ENCODE measurements around the gene TRIM2.

Gene TRIM2

DNA sequence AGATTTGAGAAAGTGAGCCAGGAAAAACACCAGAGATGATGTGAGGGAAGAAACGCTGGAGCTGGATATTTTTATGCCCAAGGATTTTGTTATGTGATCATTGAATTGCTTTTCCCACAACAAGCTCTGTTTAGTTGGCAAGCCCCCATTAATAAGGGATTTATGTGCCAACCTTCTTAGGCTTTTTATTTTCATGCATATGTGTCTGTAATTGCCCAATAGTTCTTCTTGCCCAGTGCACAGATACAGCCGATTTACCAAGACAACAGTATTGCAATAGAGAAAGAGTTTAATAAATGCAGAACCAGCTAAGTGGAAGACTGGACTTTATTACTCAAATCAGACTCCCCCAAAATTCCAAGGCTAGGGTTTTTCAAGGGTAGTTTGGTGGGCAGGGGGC lies 57.7 kb downstream of the TRIM2 start:
- Mint-ChIP-seq H3K4me3 (no peak overlapping the region), H3K4me1 (ENCODE audit: low read depth) (no peaks in the 10 kb centered on the region), H3K9me3 (no peaks in the 10 kb centered on the region), H3K27me3 (peaks cover 4% of the 10 kb centered on the region), H3K36me3 (ENCODE audit: low read depth) (no peaks in the 10 kb centered on the region), H3K27ac (no peak overlapping the region)

DNA sequence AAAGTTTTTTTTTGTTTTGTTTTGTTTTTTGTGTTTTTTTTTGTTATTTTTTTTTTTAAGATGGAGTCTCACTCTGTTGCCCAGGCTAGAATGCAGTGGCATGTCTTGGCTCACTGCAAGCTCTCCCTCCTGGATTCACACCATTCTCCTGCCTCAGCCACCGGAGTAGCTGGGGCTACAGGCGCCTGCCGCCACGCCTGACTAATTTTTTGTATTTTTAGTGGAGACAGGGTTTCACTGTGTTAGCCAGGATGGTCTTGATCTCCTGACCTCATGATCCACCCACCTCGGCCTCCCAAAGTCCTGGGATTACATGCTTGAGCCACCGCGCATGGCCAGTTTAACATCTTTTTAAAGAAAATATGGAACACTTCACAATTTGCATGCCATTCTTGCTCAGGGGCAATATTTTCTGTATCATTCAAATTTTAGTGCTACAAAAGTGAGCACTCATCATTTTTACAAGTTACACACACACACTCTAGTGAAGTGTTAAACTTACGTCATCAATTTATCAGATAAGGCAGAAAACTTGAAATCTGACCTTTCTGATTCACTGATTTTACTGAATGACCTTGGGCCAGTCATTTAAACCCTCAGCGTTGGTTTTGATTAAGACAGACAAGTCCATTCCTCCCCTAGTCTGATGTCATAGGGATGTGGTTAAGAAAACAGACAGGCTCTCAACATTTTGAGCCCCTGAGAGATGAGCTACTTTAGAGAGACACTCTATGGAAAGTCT lies 61.2 kb downstream of the TRIM2 start:
- Mint-ChIP-seq H3K27ac (no peak overlapping the region), H3K9me3 (no peaks in the 10 kb centered on the region), H3K4me3 (no peak overlapping the region)

DNA sequence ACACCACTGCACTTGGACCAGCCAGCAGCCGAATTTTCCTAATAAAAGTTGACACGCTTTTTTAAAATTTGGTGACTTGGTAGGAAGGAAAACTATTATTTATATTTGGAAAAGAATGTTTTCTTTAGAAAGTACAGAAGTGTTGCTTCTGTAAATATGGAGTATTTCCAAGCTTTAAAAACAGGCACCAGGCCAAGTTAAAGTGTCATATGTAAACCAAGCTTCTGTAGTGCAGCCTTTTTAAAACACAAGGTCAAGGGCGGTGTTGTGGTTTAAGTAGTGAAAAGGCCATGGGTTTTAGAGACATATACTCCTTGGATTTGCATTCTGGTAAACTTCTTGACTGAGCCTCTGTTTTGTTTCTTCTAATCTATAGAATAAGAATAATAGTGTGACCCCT lies 62.7 kb downstream of the TRIM2 start:
- Mint-ChIP-seq H3K4me1 (ENCODE audit: low read depth) (peaks cover 4% of the 10 kb centered on the region), H3K4me3 (no peak overlapping the region), H3K9me3 (no peaks in the 10 kb centered on the region), H3K27ac (no peak overlapping the region), H3K36me3 (ENCODE audit: low read depth) (no peaks in the 10 kb centered on the region), H3K27me3 (no peaks in the 10 kb centered on the region)

More for the DNA sequence above, 61.2 kb downstream of the TRIM2 start:
- Mint-ChIP-seq H3K27me3 (peaks cover 4% of the 10 kb centered on the region), H3K4me1 (ENCODE audit: low read depth) (peaks cover 4% of the 10 kb centered on the region), H3K36me3 (ENCODE audit: low read depth) (no peaks in the 10 kb centered on the region)

DNA sequence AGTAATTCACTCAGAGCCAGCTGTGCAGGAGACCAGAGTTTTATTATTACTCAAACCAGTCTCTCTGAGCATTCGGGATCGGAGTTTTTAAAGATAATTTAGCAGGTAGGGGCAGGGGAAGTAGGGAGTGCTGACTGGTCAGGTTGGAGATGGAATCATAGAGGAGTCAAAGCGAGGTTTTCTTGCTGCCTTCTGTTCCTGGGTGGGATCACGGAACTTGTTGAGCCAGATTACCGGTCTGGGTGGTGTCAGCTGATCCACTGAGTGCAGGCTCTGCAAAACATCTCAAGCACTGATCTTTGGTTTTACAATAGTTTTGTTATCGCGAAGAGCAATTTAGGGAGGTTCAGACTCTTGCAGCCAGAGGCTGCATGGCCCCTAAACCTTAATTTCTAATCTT lies 63.6 kb downstream of the TRIM2 start:
- H3K27ac Mint-ChIP-seq = no peak overlapping the region
- H3K4me1 Mint-ChIP-seq (ENCODE audit: low read depth) = peaks cover 4% of the 10 kb centered on the region
- no peak overlapping the region for H3K4me3 Mint-ChIP-seq
- H3K27me3 Mint-ChIP-seq = no peaks in the 10 kb centered on the region
- H3K36me3 Mint-ChIP-seq (ENCODE audit: low read depth) = no peaks in the 10 kb centered on the region
- no peaks in the 10 kb centered on the region for H3K9me3 Mint-ChIP-seq

DNA sequence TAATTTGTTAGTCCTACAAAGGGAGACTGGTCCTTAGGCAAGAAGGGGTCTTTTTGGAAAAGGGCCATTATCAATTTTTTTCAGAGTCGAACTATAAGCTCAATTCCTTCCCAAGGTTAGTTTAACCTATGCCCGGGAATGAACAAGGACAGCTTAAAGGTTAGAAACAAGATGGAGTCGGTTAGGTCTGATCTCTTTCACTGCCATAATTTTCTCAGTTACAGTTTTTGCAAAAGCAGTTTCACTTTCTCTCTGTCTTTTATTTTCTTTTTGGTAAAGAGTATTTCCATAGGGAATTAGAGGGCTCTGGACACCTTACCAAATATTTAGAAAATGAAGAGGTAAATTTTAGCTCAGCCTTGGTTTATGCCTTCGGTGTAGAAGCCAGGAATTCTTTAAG lies 64.1 kb downstream of the TRIM2 start:
- Mint-ChIP-seq H3K27me3 (no peaks in the 10 kb centered on the region), H3K4me1 (ENCODE audit: low read depth) (peaks cover 4% of the 10 kb centered on the region), H3K27ac (no peak overlapping the region), H3K9me3 (no peaks in the 10 kb centered on the region), H3K36me3 (ENCODE audit: low read depth) (no peaks in the 10 kb centered on the region), H3K4me3 (no peak overlapping the region)

DNA sequence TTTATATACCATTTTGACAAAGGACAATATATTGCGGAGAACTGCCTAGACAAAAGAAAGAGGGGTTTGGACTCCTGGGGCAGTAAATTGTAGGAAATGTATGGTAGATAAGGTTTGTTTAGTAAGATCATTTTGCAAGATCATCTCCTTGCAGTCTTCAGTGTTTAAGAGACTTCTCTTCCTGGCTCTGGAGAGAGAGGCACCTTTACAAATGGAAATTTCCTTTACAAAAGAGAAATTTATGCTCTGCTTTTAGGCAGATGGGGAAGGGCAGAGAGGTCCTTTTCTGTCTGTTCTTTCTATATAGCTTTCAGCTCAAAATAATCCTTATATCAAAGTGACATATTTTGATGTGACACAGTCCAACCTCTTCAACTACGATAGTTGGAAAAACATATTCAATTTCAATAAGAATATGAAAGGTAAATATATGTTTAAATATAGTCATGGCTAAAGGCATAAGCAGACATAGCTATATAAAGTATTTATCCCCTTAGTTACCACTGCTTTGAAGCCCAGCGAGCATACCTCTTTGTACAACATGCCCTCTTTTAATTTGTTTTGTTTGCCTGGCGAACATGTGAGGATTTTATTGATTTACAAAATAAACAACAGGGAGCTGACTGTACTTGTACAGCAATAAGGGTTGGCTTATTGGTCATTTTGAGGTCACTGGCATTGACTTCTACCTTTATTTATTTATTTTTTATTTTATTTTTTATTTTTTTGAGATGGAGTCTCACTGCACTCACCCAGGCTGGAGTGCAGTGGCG lies 65.2 kb downstream of the TRIM2 start:
- no peaks in the 10 kb centered on the region for H3K27me3 Mint-ChIP-seq
- no peaks in the 10 kb centered on the region for H3K36me3 Mint-ChIP-seq (ENCODE audit: low read depth)
- H3K4me3 Mint-ChIP-seq = no peak overlapping the region
- H3K9me3 Mint-ChIP-seq = no peaks in the 10 kb centered on the region
- no peak overlapping the region for H3K27ac Mint-ChIP-seq
- H3K4me1 Mint-ChIP-seq (ENCODE audit: low read depth) = peaks cover 4% of the 10 kb centered on the region

DNA sequence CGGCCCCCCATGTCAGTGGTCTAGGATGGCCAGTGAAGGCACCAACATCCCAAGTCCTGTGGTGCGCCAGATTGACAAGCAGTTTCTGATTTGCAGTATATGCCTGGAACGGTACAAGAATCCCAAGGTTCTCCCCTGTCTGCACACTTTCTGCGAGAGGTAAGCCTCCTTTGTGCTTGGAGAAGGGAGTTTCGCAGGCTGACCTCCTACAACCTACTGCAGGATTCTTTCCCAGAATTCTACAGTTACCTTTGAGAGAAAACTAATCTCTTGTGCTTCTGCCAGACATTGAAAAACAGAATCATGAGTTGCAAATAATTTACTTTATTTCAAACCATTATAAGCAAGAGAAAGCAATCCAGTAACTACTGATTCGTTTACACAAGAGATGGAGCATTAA lies 66.1 kb downstream of the TRIM2 start:
- Mint-ChIP-seq H3K27me3 (no peaks in the 10 kb centered on the region), H3K27ac (no peak overlapping the region), H3K9me3 (no peaks in the 10 kb centered on the region), H3K4me1 (ENCODE audit: low read depth) (peaks cover 4% of the 10 kb centered on the region), H3K36me3 (ENCODE audit: low read depth) (no peaks in the 10 kb centered on the region), H3K4me3 (no peak overlapping the region)

DNA sequence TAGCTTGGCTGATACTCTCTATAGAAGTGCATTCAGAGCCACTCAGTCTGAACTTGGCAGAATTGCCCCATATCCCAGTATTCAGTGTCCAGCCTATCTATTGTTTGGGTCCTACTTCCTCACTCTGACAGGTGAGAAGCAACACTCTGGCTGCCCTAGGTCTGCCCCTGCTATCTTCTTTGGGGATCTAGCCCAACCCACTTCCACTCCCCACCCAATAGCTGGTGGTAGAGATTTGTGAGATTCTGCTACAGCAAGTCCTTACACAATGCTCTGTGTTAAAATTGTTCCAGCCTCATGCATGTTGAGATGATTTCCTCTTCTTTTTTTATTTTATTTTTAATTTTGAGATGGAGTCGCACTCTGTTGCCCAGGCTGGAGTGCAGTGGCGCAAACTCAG lies 67.6 kb downstream of the TRIM2 start:
- no peaks in the 10 kb centered on the region for H3K36me3 Mint-ChIP-seq (ENCODE audit: low read depth)
- H3K4me1 Mint-ChIP-seq (ENCODE audit: low read depth) = peaks cover 4% of the 10 kb centered on the region
- H3K4me3 Mint-ChIP-seq = no peak overlapping the region
- no peaks in the 10 kb centered on the region for H3K27me3 Mint-ChIP-seq
- no peaks in the 10 kb centered on the region for H3K9me3 Mint-ChIP-seq
- no peak overlapping the region for H3K27ac Mint-ChIP-seq

DNA sequence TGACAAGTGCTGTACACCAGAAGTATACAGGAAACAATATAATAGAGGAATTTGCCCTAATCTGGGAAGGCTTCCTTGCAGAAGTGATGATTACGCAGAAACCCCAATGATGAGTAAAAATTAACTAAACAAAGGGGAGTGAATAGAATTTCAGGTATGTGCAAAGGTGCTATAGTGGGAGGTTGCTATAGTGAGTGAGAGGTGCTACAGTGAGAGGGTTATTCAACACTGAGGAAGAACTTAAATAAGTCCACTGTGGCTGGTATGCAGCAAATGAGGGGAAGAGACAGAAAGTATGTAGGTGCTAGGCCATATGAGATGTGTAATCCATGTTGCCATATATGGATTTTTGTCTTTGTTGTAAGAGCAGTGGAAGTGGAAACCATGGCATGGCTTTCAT lies 69.5 kb downstream of the TRIM2 start:
- Mint-ChIP-seq H3K27me3 (no peaks in the 10 kb centered on the region), H3K4me3 (no peak overlapping the region), H3K36me3 (ENCODE audit: low read depth) (no peaks in the 10 kb centered on the region), H3K27ac (no peak overlapping the region), H3K9me3 (no peaks in the 10 kb centered on the region), H3K4me1 (ENCODE audit: low read depth) (peaks cover under 1% of the 10 kb centered on the region)

DNA sequence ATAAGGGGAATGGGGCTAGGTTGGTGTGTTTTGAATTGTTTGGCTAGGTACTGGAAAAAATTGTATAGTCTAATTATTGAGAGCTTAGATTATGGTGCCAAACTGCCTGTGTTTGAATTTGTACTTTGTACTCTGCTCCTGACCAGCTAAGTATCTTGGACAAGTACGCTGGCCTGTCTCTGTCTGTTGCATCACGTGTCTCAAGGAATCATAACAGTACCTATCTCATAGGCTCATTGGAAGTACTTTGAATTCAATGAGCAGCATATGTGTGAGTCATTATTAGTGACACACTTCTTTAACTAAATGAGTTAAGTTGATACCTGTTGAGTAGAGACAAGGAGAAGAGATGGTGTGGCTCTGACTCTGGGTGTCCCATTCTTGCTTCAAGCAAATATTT lies 70.7 kb downstream of the TRIM2 start:
- H3K4me1 Mint-ChIP-seq (ENCODE audit: low read depth) = no peaks in the 10 kb centered on the region
- H3K36me3 Mint-ChIP-seq (ENCODE audit: low read depth) = no peaks in the 10 kb centered on the region
- H3K27ac Mint-ChIP-seq = no peak overlapping the region
- no peaks in the 10 kb centered on the region for H3K27me3 Mint-ChIP-seq
- no peaks in the 10 kb centered on the region for H3K9me3 Mint-ChIP-seq
- no peak overlapping the region for H3K4me3 Mint-ChIP-seq

DNA sequence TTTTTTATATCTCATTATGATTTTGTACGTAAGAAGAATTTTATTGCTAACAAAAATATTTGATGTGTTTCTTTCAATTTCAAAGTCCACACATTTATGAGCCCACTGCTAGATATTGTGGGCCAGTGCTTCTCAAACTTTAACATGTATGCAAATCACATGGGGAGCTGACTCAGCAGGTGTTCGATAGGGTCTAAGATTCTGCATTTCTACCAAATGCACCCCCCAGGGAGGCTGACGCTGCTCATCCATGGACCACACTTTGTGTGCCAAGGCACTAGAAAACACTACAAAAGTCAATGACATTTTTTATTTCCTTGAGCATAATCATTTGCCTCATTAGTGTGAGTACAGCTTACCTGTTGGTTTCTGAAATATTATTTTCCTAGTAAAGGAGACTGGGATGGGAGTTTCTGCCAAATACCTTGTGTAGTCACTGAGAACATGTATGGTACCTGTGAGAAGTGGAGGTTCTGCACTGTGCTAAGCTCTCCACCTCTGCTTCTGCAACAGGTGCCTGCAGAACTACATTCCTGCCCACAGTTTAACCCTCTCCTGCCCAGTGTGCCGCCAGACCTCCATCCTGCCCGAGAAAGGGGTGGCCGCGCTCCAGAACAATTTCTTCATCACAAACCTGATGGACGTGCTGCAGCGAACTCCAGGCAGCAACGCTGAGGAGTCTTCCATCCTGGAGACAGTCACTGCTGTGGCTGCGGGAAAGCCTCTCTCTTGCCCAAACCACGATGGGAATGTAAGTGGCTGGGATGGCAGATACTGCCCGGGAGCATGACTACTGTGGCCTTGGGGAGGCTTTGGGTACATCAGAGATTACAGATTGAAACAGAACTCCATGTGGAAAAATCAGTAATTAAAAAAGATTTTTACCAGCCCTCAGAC lies 71.4 kb downstream of the TRIM2 start:
- H3K27me3 Mint-ChIP-seq = no peaks in the 10 kb centered on the region
- H3K9me3 Mint-ChIP-seq = no peaks in the 10 kb centered on the region
- no peak overlapping the region for H3K27ac Mint-ChIP-seq
- H3K36me3 Mint-ChIP-seq (ENCODE audit: low read depth) = no peaks in the 10 kb centered on the region
- H3K4me3 Mint-ChIP-seq = no peak overlapping the region
- H3K4me1 Mint-ChIP-seq (ENCODE audit: low read depth) = no peaks in the 10 kb centered on the region

DNA sequence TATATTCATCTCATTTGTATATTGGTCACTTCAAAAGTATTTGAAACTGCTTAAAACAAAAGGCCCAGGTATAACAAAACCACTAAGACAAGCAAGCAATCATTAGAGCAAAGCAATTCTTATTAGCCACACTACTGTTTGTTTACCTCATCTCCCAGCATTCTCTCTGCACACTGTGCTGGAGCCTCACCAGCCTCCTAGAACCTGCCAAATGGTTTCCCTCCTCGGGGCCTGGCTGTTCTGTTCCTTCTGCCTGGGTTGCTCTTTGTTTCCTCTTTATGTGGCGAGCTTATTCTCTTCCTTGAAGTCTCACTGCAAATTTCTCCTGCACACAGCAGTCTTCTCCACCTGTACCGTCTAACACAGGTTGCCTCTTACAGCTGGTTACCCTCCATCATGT lies 72.7 kb downstream of the TRIM2 start:
- no peaks in the 10 kb centered on the region for H3K4me1 Mint-ChIP-seq (ENCODE audit: low read depth)
- H3K27me3 Mint-ChIP-seq = no peaks in the 10 kb centered on the region
- no peak overlapping the region for H3K27ac Mint-ChIP-seq
- H3K4me3 Mint-ChIP-seq = no peak overlapping the region
- H3K9me3 Mint-ChIP-seq = no peaks in the 10 kb centered on the region
- H3K36me3 Mint-ChIP-seq (ENCODE audit: low read depth) = no peaks in the 10 kb centered on the region

DNA sequence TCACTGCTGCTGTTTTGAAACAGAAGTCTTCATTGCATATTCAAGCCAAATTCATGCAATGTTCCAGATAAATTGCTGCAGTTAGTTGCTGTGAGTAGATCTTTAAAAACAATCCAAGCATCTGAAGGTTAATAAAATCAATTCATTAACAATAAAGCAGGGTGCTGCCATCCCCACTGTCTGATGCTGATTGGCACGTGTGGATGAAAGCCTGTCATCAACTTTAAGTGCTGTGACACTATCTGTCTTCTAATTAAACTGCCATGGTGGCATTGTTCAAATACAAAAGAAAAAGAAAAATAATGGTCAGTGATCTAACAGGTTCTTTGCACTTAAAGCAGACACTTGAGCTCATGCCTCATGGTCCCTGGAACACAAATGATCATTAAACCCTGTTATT lies 77.2 kb downstream of the TRIM2 start:
- Mint-ChIP-seq H3K4me1 (ENCODE audit: low read depth) (no peaks in the 10 kb centered on the region), H3K27ac (no peak overlapping the region), H3K4me3 (no peak overlapping the region), H3K27me3 (no peaks in the 10 kb centered on the region), H3K9me3 (no peaks in the 10 kb centered on the region), H3K36me3 (ENCODE audit: low read depth) (no peaks in the 10 kb centered on the region)

DNA sequence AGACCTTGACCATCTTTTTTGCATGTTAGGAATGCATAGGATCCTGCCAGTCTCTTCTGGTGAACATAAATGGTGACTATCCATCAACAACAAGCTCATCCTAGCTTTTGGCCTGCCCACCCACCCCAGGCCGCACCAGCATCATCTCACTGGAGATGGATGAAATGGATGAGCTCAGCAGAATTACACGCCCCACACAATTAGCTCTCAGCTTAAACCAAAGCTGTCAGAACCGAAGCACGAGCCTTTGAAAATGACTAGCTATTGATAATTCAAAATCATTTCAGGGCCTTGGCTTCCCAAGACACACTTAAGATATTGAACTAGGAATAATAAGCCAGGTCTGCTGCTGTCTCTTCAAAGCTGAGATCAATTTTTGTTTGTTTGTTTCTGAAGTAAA lies 77.8 kb downstream of the TRIM2 start:
- H3K4me1 Mint-ChIP-seq (ENCODE audit: low read depth) = no peaks in the 10 kb centered on the region
- H3K27me3 Mint-ChIP-seq = no peaks in the 10 kb centered on the region
- H3K9me3 Mint-ChIP-seq = no peaks in the 10 kb centered on the region
- no peaks in the 10 kb centered on the region for H3K36me3 Mint-ChIP-seq (ENCODE audit: low read depth)
- H3K27ac Mint-ChIP-seq = no peak overlapping the region
- no peak overlapping the region for H3K4me3 Mint-ChIP-seq

DNA sequence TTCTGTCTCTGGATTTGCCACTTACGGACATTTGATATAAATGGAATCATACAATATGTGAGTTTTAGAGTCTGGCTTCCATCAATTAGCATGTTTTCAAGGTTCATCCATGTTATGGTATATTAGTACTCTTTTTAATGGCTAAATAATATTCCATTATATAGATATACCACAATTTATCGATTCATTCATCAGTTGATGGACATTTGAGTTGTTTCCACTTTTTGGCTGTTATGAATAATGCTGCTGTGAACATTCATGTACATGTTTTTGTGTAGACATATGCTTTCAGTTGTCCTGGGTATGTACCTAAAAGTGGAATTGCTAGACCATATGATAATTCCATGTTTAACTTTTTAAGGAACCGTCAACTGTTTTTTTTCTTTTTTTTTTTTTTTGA lies 79.0 kb downstream of the TRIM2 start:
- H3K4me1 Mint-ChIP-seq (ENCODE audit: low read depth) = no peaks in the 10 kb centered on the region
- H3K36me3 Mint-ChIP-seq (ENCODE audit: low read depth) = no peaks in the 10 kb centered on the region
- H3K9me3 Mint-ChIP-seq = no peaks in the 10 kb centered on the region
- no peak overlapping the region for H3K4me3 Mint-ChIP-seq
- no peak overlapping the region for H3K27ac Mint-ChIP-seq
- H3K27me3 Mint-ChIP-seq = no peaks in the 10 kb centered on the region
